K562 (cell line): ENCODE results near the gene RIOK3. TPM values are rescaled to one million over a fixed set of nuclear protein-coding genes. Genes with fewer than 3 reads are reported as not detected.
A peak's percentile ranks its signal among the peaks of the same experiment; 100 is the strongest.

ENCODE experiments used
- CBFA2T3 ChIP-seq: fragments of 450-650 bp; IDR thresholded peaks from 2 replicates; pipeline ENCODE4 v1.6.1; 2017
- CXXC5 ChIP-seq: fragments of 250-450 bp; sonication (Bioruptor Pico); IDR thresholded peaks from 2 replicates; pipeline ENCODE4 v1.8.0; 2022; ENCODE audit warnings: inconsistent platforms, mild to moderate bottlenecking, moderate library complexity
- ELF2 ChIP-seq: fragments of 250-450 bp; sonication (Bioruptor Pico); IDR thresholded peaks from 2 replicates; pipeline ENCODE4 v1.5.0; 2021; ENCODE audit warnings: mild to moderate bottlenecking
- GABPB2 ChIP-seq: fragments of 250-450 bp; sonication (Bioruptor Pico); conservative IDR thresholded peaks from 2 replicates; pipeline ENCODE4 v1.5.1; 2021; ENCODE audit warnings: mild to moderate bottlenecking
- GTF2E2 ChIP-seq: fragments of 200-800 bp; sonication (Bioruptor generic); IDR thresholded peaks from 2 replicates; pipeline ENCODE4 v1.6.1; 2016; ENCODE audit warnings: missing genetic modification characterization, missing compliant biosample characterization
- MAFG ChIP-seq: fragments of 450-650 bp; conservative IDR thresholded peaks from 2 replicates; pipeline ENCODE4 v1.6.1; 2016; ENCODE audit warnings: missing genetic modification characterization, missing compliant biosample characterization
- PPARD ChIP-seq: fragments of 250-450 bp; sonication (Bioruptor Pico); IDR thresholded peaks from 2 replicates; pipeline ENCODE4 v1.8.0; 2022; ENCODE audit warnings: inconsistent platforms, mild to moderate bottlenecking, moderate library complexity
- SIRT6 ChIP-seq: IDR thresholded peaks from one replicate; pipeline ENCODE4 v1.6.1; 2012; ENCODE audit warnings: low read depth, mild to moderate bottlenecking, control low read depth, inconsistent platforms, low read length, moderate library complexity
- TAF9B ChIP-seq: fragments of 450-650 bp; IDR thresholded peaks from 2 replicates; pipeline ENCODE4 v1.6.1; 2018; ENCODE audit warnings: mild to moderate bottlenecking; ENCODE audit not compliant: partially characterized antibody
- TRIM28 ChIP-seq: fragments of 450-650 bp; IDR thresholded peaks from 2 replicates; pipeline ENCODE4 v1.6.1; 2017
- ZNF551 ChIP-seq: fragments of 250-450 bp; sonication (Bioruptor Pico); IDR thresholded peaks from 2 replicates; pipeline ENCODE4 v1.5.0; 2021; ENCODE audit warnings: mild to moderate bottlenecking, moderate library complexity
- polyA plus RNA-seq, 8 experiments: library from polyadenylated mRNA; depleted of rRNA in 4 of 8; stranded (reverse) in 5 of 8; unstranded in 3 of 8; fragments of >200 nt; fragmentation: Nextera tagmentation in 2 of 8; fragmentation: Illumina TruSeq in 1 of 8; extraction: Ambion mirVana in 2 of 8; extraction: Trizol in 1 of 8; gene quantifications; 2 replicates each; pipeline versions ENCODE4 v1.2.1 to v1.2.3, GENCODE V29; 2011 to 2014; ENCODE audit warnings: inconsistent platforms in 1 of 8, missing spikeins in 1 of 8
- total RNA-seq, 7 experiments: library from RNA; depleted of rRNA in 6 of 7; stranded (reverse); fragments of >200 nt in 6 of 7; fragmentation: Illumina TruSeq in 2 of 7; extraction: Trizol in 2 of 7; gene quantifications; 2 replicates each; pipeline versions ENCODE4 v1.2.1 to v1.2.3, GENCODE V29; 2011 to 2021; ENCODE audit warnings: low replicate concordance in 1 of 7
- TF ChIP-seq, protein P1 (sequence below), 2 experiments: IDR thresholded peaks in 1 of 2; conservative IDR thresholded peaks in 1 of 2; 2 replicates each; pipeline ENCODE4 v1.6.1; 2016; ENCODE audit warnings: low read depth in 2 of 2, mild to moderate bottlenecking in 1 of 2, missing compliant biosample characterization in 1 of 2, missing genetic modification characterization in 1 of 2, moderate library complexity in 1 of 2
- TF ChIP-seq, protein P2 (sequence below): IDR thresholded peaks from 2 replicates; pipeline ENCODE4 v1.6.1; 2012; ENCODE audit warnings: low read depth, low read length, improper control_type of control experiment, borderline replicate concordance
- TF ChIP-seq, protein P3 (sequence below): fragments of 250-450 bp; sonication (Bioruptor Pico); IDR thresholded peaks from 2 replicates; pipeline ENCODE4 v1.8.0; 2021; ENCODE audit warnings: mild to moderate bottlenecking, moderate library complexity

Gene RIOK3
- total and polyA plus RNA-seq, 9 of the 15 experiments (the other 6 are each of a cell fraction or from before 2014, with no cell fraction given) = 21.4 to 89.5 (median 62.9) TPM

DNA sequence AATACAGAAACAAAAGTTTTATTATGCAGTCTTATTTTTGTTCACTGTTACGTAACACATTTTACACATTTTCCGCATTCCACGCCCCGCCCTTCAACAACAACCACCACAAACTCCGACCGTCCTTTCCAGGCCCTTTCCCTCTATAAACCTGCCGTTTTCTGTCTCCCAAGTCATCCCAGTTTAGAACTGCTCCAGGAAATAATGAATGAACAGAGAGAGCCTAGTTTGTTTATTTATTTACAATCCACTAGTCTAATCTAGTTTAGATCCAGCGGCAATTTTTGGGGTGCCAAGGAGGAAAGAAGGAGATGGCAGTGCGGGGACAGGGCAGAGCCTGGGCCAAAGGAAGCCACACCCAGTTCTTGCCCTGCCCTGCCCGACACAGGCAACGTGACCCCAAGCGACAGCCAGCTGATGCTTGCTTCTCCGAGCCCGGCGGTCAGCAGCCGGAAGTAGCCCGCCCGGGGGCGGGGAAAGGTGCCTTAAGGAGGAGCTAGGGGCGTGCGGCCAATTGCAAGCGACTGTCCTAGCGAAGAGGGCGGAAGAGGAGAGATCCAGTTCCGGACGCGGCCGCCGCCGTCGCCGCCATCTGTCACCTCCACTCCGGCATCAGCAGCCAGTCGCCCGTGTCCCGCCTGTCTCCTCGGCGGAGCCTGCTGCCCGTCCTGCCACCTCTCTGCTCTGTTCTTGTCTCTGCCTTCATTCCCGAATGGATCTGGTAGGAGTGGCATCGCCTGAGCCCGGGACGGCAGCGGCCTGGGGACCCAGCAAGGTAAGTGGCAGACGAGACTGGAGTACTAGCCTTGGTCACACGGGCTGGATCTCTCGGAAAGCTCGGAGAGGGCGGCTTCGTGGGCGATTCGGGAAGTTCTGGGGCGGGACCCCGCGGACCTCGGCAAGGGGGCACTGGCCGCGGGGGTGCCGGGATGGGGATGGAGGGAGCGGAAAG lies at the start of gene RIOK3 (continued):
- TF ChIP-seq, protein P1, sequence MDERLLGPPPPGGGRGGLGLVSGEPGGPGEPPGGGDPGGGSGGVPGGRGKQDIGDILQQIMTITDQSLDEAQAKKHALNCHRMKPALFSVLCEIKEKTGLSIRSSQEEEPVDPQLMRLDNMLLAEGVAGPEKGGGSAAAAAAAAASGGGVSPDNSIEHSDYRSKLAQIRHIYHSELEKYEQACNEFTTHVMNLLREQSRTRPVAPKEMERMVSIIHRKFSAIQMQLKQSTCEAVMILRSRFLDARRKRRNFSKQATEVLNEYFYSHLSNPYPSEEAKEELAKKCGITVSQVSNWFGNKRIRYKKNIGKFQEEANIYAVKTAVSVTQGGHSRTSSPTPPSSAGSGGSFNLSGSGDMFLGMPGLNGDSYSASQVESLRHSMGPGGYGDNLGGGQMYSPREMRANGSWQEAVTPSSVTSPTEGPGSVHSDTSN (CRISPR knock-in tag; IDR thresholded peaks at IDR 0.05; ENCODE audit: low read depth) = no peak
- TF ChIP-seq, protein P1 (tag; conservative IDR thresholded peaks at IDR 0.05; ENCODE audit: low read depth) = peak; percentile 29; the same call in 1 of the 2 replicates
- TF ChIP-seq, protein P2, sequence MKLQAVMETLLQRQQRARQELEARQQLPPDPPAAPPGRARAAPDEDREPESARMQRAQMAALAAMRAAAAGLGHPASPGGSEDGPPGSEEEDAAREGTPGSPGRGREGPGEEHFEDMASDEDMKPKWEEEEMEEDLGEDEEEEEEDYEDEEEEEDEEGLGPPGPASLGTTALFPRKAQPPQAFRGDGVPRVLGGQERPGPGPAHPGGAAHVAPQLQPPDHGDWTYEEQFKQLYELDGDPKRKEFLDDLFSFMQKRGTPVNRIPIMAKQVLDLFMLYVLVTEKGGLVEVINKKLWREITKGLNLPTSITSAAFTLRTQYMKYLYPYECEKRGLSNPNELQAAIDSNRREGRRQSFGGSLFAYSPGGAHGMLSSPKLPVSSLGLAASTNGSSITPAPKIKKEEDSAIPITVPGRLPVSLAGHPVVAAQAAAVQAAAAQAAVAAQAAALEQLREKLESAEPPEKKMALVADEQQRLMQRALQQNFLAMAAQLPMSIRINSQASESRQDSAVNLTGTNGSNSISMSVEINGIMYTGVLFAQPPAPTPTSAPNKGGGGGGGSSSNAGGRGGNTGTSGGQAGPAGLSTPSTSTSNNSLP = no peak
- TF ChIP-seq ELF2 (CRISPR knock-in tag) (peak; percentile 81), PPARD (CRISPR knock-in tag) (no peak), CBFA2T3 (no peak), SIRT6 (no peak), TRIM28 (peak; percentile 59; the same call in 1 of the 2 replicates), GTF2E2 (tag) (0 out of 2 replicates have a peak, but pooled peaks have one; percentile 58), TAF9B (peak; percentile 89), MAFG (tag) (no peak), GABPB2 (CRISPR knock-in tag) (no peak), CXXC5 (peak; percentile 83), ZNF551 (CRISPR knock-in tag) (no peak)
- TF ChIP-seq, protein P3, sequence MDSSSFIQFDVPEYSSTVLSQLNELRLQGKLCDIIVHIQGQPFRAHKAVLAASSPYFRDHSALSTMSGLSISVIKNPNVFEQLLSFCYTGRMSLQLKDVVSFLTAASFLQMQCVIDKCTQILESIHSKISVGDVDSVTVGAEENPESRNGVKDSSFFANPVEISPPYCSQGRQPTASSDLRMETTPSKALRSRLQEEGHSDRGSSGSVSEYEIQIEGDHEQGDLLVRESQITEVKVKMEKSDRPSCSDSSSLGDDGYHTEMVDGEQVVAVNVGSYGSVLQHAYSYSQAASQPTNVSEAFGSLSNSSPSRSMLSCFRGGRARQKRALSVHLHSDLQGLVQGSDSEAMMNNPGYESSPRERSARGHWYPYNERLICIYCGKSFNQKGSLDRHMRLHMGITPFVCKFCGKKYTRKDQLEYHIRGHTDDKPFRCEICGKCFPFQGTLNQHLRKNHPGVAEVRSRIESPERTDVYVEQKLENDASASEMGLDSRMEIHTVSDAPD (CRISPR knock-in tag) = no peak
